GM12891 (cell line): ENCODE data around the gene PALMD.

Source experiments
- PAX5 ChIP-seq: IDR thresholded peaks from 2 replicates; pipeline ENCODE4 v1.6.1; 2011; ENCODE audit warnings: low read length, moderate library complexity, mild to moderate bottlenecking; ENCODE audit not compliant: insufficient read depth, severe bottlenecking
- POLR2A ChIP-seq: IDR thresholded peaks from 2 replicates; pipeline ENCODE4 v1.6.1; 2011; ENCODE audit warnings: low read depth, low read length, control low read depth
- POLR2AphosphoS5 ChIP-seq: IDR thresholded peaks from 2 replicates; pipeline ENCODE4 v1.6.1; 2011; ENCODE audit warnings: low read depth, low read length, control low read depth
- POU2F2 ChIP-seq: IDR thresholded peaks from 2 replicates; pipeline ENCODE4 v1.6.1; 2011; ENCODE audit warnings: low read depth, mild to moderate bottlenecking, control low read depth, low read length, moderate library complexity
- SPI1 ChIP-seq: IDR thresholded peaks from 2 replicates; pipeline ENCODE4 v1.6.1; 2011; ENCODE audit warnings: low read depth, low read length, control low read depth
- TAF1 ChIP-seq: IDR thresholded peaks from 2 replicates; pipeline ENCODE4 v1.6.1; 2011; ENCODE audit warnings: low read depth, low read length, control low read depth

GRCh38 chr1:99677416-99677815 is 31.5 kb downstream of the PALMD start:
- TF ChIP-seq PAX5 (no peak), POU2F2 (no peak), POLR2A (no peak), TAF1 (no peak), POLR2AphosphoS5 (no peak), SPI1 (no peak)
